Measurements from ENCODE around the gene KIFBP. TPM values are rescaled to one million over a fixed set of nuclear protein-coding genes. Genes with fewer than 3 reads are reported as not detected.

KIFBP gene
- total RNA-seq, 4 donors from 2014 or later = 20.2 to 31.2 (median 22.6) TPM

- 67 to 80% methylated on average over 1 of the region's 1 CpG for WGBS, 2 donors (ENCODE audit: low coverage in 1 of 2)
- intact Hi-C loops (cut with DNase I; ENCODE audit: low total_unique reads) = no loop called here
- Histone ChIP-seq H3K27ac (peak overlapping the region; percentile 31 to 75 (median 57)), H3K27me3 (no peaks in the 10 kb centered on the region), H3K36me3 (no peaks in the 10 kb centered on the region), H3K4me1 (peaks cover 0 to 3% (median 0%) of the 10 kb centered on the region in 4 donors), H3K4me3 (no peak overlapping the region), H3K9me3 (no peaks in the 10 kb centered on the region)
- DNase-seq = no peak
- in situ Hi-C loops (cut with MboI; ENCODE audit: low pct_ligation_motif_present in 1 of 4, low pct_unique_long_range_greater_than_20kb in 1 of 4, low sequenced_read_pairs in 3 of 4) = no loop called here
- TF ChIP-seq POLR2AphosphoS5 (IDR thresholded peaks at IDR 0.05) (no peak), EP300 (IDR thresholded peaks at IDR 0.05; ENCODE audit: low read depth) (no peak), POLR2A (IDR thresholded peaks at IDR 0.05) (no peak)
- TF ChIP-seq, protein P1, sequence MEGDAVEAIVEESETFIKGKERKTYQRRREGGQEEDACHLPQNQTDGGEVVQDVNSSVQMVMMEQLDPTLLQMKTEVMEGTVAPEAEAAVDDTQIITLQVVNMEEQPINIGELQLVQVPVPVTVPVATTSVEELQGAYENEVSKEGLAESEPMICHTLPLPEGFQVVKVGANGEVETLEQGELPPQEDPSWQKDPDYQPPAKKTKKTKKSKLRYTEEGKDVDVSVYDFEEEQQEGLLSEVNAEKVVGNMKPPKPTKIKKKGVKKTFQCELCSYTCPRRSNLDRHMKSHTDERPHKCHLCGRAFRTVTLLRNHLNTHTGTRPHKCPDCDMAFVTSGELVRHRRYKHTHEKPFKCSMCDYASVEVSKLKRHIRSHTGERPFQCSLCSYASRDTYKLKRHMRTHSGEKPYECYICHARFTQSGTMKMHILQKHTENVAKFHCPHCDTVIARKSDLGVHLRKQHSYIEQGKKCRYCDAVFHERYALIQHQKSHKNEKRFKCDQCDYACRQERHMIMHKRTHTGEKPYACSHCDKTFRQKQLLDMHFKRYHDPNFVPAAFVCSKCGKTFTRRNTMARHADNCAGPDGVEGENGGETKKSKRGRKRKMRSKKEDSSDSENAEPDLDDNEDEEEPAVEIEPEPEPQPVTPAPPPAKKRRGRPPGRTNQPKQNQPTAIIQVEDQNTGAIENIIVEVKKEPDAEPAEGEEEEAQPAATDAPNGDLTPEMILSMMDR (IDR thresholded peaks at IDR 0.05) = no peak
These were observed 55.9 kb downstream of the KIFBP start for GRCh38 chr10:69044546-69044945.

DNA sequence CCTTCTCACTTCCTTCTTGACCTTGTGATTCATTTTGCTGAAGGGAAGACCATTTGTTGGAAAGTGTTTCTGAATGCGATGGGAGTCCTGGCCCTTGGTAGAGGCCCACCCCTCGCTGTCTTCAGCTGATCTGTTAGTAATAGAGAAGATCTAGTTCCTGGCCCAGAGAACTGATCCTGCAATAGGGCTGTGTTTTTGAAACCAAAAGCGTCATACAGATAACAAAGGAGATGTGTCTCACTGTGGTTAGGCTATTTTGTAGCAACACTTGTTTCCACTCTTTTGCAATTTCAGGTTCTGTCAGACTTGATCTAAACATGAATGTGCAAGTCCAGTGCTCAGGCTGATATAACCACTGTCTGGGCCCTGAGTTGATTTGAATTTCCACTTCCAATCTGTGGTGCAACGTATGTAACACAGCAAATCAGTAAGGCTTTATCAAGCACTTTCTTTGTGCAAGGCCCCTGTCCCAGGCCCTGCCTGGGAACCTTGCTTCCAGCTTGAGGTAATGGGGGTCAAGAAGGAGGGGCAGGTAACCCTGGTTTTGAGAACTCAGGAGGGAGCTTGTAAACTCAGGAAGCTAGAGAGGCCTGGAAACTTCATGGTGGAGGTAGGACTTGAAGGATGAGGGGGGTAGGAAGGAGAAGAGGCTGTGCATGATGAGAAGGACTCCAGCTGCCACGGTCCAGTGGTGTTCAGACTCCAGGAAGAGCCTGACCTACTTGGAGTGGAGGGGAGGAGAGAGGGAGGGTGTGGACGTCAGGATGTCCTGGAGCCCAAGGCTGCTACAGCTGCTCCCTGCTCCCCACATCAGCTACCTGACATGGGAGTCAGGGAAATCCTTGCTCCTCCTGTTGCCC, 57.1 kb downstream of the KIFBP start:
- Histone ChIP-seq H3K27me3 (no peaks in the 10 kb centered on the region), H3K27ac (peak overlapping the region; percentile 46 to 75 (median 57)), H3K4me3 (no peak overlapping the region), H3K4me1 (peaks cover 0 to 3% (median 0%) of the 10 kb centered on the region in 4 donors), H3K9me3 (no peaks in the 10 kb centered on the region), H3K36me3 (no peaks in the 10 kb centered on the region)
- DNase-seq = no peak
- in situ Hi-C loops (cut with MboI; ENCODE audit: low pct_ligation_motif_present in 1 of 4, low pct_unique_long_range_greater_than_20kb in 1 of 4, low sequenced_read_pairs in 3 of 4) = no loop called here
- WGBS, 2 donors (ENCODE audit: low coverage in 1 of 2) = 70 to 75% methylated on average over 6 of the region's 6 CpGs
- intact Hi-C loops (cut with DNase I; ENCODE audit: low total_unique reads) = no loop called here
- no peak for TF ChIP-seq POLR2A (IDR thresholded peaks at IDR 0.05)
- peak in 1 of 3 donors; percentile 16 for TF ChIP-seq POLR2AphosphoS5 (IDR thresholded peaks at IDR 0.05)

GRCh38 chr10:69047111-69047832, 58.7 kb downstream of the KIFBP start:
- H3K27me3 ChIP-seq = no peaks in the 10 kb centered on the region
- 80 to 83% methylated on average over 1 to 4 of the region's 4 CpGs for WGBS, 2 donors (ENCODE audit: low coverage in 1 of 2)
- no peaks in the 10 kb centered on the region for H3K36me3 ChIP-seq
- in situ Hi-C loops (cut with MboI; ENCODE audit: low pct_ligation_motif_present in 1 of 4, low pct_unique_long_range_greater_than_20kb in 1 of 4, low sequenced_read_pairs in 3 of 4) = no loop called here
- peaks cover 0 to 3% (median 0%) of the 10 kb centered on the region in 4 donors for H3K4me1 ChIP-seq
- H3K27ac ChIP-seq = peak overlapping the region; percentile 35 to 75 (median 50)
- intact Hi-C loops (cut with DNase I; ENCODE audit: low total_unique reads) = no loop called here
- no peaks in the 10 kb centered on the region for H3K9me3 ChIP-seq
- H3K4me3 ChIP-seq = no peak overlapping the region
- no peak for DNase-seq
- TF ChIP-seq POLR2A (IDR thresholded peaks at IDR 0.05) (no peak), EP300 (IDR thresholded peaks at IDR 0.05; ENCODE audit: low read depth) (no peak)

GRCh38 chr10:69048103-69048502, 59.5 kb downstream of the KIFBP start:
- Histone ChIP-seq H3K9me3 (no peaks in the 10 kb centered on the region), H3K36me3 (no peaks in the 10 kb centered on the region), H3K27me3 (no peaks in the 10 kb centered on the region), H3K4me1 (peaks cover 0 to 3% (median 0%) of the 10 kb centered on the region in 4 donors), H3K4me3 (no peak overlapping the region), H3K27ac (peak overlapping the region; percentile 35 to 75 (median 50))
- intact Hi-C loops (cut with DNase I; ENCODE audit: low total_unique reads) (no loop called here), in situ Hi-C loops (cut with MboI; ENCODE audit: low pct_ligation_motif_present in 1 of 4, low pct_unique_long_range_greater_than_20kb in 1 of 4, low sequenced_read_pairs in 3 of 4) (no loop called here)
- 74 to 83% methylated on average over 1 to 8 of the region's 8 CpGs for WGBS, 2 donors (ENCODE audit: low coverage in 1 of 2)
- no peak for TF ChIP-seq POLR2A (IDR thresholded peaks at IDR 0.05)
- no peak for TF ChIP-seq EP300 (IDR thresholded peaks at IDR 0.05; ENCODE audit: low read depth)
- TF ChIP-seq POLR2AphosphoS5 (IDR thresholded peaks at IDR 0.05) = peak; percentile 18 to 49 (median 33)
- DNase-seq = no peak

GRCh38 chr10:69049566-69049961, 61.0 kb downstream of the KIFBP start:
- no peak overlapping the region for H3K4me3 ChIP-seq
- H3K36me3 ChIP-seq = no peaks in the 10 kb centered on the region
- H3K27me3 ChIP-seq = no peaks in the 10 kb centered on the region
- no peak for TF ChIP-seq POLR2A (IDR thresholded peaks at IDR 0.05)
- TF ChIP-seq POLR2AphosphoS5 (IDR thresholded peaks at IDR 0.05) = no peak
- TF ChIP-seq EP300 (IDR thresholded peaks at IDR 0.05; ENCODE audit: low read depth) = no peak
- TF ChIP-seq, protein P1 (IDR thresholded peaks at IDR 0.05) = no peak
- WGBS, 2 donors (ENCODE audit: low coverage in 1 of 2) = 75 to 82% methylated on average over 6 of the region's 6 CpGs
- no peaks in the 10 kb centered on the region for H3K9me3 ChIP-seq
- peak overlapping the region; percentile 30 to 71 (median 47) for H3K27ac ChIP-seq
- H3K4me1 ChIP-seq = no peaks in the 10 kb centered on the region
- intact Hi-C loops (cut with DNase I; ENCODE audit: low total_unique reads) = no loop called here
- DNase-seq = no peak
- in situ Hi-C loops (cut with MboI; ENCODE audit: low pct_ligation_motif_present in 1 of 4, low pct_unique_long_range_greater_than_20kb in 1 of 4, low sequenced_read_pairs in 3 of 4) = no loop called here

Measured in transverse colon (tissue), 4 donors.